ENCODE measurements around the gene MAPKAPK3. TPM values are rescaled to one million over a fixed set of nuclear protein-coding genes. Genes with fewer than 3 reads are reported as not detected.

Gene MAPKAPK3
- total RNA-seq, 1 donor from 2014 or later = 117 TPM

- no peak for TF ChIP-seq CTCF (conservative IDR thresholded peaks at IDR 0.05; ENCODE audit: low read depth, low read length)
- no peak overlapping the region for H3K4me3 ChIP-seq (ENCODE audit: low read depth, low read length)
- no peak for DNase-seq (ENCODE audit: low read depth)
These were observed 17.2 kb upstream of the MAPKAPK3 start for GRCh38 chr3:50599716-50600118.

GRCh38 chr3:50600141-50600753 is 16.7 kb upstream of the MAPKAPK3 start:
- DNase-seq (ENCODE audit: low read depth) = no peak
- no peak for TF ChIP-seq CTCF (conservative IDR thresholded peaks at IDR 0.05; ENCODE audit: low read depth, low read length)

GRCh38 chr3:50600841-50601591 is 15.9 kb upstream of the MAPKAPK3 start:
- H3K4me3 ChIP-seq (ENCODE audit: low read depth, low read length) = no peak overlapping the region
- no peak for TF ChIP-seq CTCF (conservative IDR thresholded peaks at IDR 0.05; ENCODE audit: low read depth, low read length)
- DNase-seq (ENCODE audit: low read depth) = peak; percentile 87

More at GRCh38 chr3:50600141-50600753, 16.7 kb upstream of the MAPKAPK3 start:
- no peak overlapping the region for H3K4me3 ChIP-seq (ENCODE audit: low read depth, low read length)

GRCh38 chr3:50602595-50603191 is 14.3 kb upstream of the MAPKAPK3 start:
- no peak for DNase-seq (ENCODE audit: low read depth)
- H3K4me3 ChIP-seq (ENCODE audit: low read depth, low read length) = no peak overlapping the region
- TF ChIP-seq CTCF (conservative IDR thresholded peaks at IDR 0.05; ENCODE audit: low read depth, low read length) = no peak

- no peak overlapping the region for H3K4me3 ChIP-seq (ENCODE audit: low read depth, low read length)
- no peak for TF ChIP-seq CTCF (conservative IDR thresholded peaks at IDR 0.05; ENCODE audit: low read depth, low read length)
- DNase-seq (ENCODE audit: low read depth) = no peak
These were observed 13.5 kb upstream of the MAPKAPK3 start for GRCh38 chr3:50603261-50604109.

- no peak overlapping the region for H3K4me3 ChIP-seq (ENCODE audit: low read depth, low read length)
- no peak for DNase-seq (ENCODE audit: low read depth)
- TF ChIP-seq CTCF (conservative IDR thresholded peaks at IDR 0.05; ENCODE audit: low read depth, low read length) = no peak
These were observed 12.8 kb upstream of the MAPKAPK3 start for GRCh38 chr3:50604110-50604621.

Measured in epithelial cell of proximal tubule (primary cell).